ENCODE data around the gene C17orf107.
"Not testable (repeated sequence)": the region's sequence is repeated elsewhere in the genome, so short reads cannot be mapped to it uniquely, and the experiment has no call there.

The C17orf107 gene

DNA sequence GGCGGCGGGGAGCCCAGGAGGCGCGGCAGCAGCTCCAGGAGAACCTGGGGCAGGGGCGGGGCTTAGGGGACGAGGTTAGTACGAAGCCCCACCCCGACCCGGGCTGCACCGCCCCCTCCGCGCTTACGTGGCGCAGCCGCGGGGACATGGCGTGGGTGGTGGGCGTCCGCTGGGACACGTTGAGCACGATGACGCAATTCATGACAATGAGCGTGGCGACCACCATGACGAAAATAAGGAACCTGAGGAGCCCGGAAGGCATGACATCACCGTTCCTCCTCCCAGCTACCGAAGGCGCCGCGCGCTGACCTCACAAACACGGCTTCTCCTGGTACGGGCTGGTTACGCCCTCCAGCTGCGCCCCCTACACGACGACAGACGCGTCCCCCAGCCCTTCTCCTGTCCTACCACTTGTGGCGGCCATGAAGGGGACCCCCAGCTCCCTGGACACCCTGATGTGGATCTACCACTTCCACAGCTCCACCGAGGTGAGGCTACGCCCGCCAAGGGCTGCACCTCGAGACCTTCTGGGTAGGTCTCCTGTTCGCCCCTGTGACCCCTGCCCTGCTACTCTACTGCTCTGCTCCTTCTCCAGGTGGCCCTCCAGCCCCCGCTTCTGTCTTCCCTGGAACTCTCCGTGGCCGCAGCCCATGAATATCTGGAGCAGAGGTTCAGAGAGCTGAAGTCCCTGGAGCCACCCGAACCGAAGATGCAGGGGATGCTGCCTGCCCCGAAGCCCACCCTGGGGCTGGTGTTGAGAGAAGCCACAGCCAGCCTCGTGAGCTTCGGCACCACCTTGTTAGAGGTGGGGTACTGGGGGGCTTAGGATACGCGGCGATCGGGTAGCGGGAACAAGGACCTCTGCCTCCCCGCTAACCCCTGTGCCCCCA lies at the start of gene C17orf107:
Gene C17orf107 (plus strand): TSS at position 196 of the 890 bp plus-strand sequence. CDS start 227 bp downstream, at position 423.
- DNase-seq (ENCODE audit: low read depth): peak; percentile 90

GRCh38 chr17:4850246-4850645 lies 49.1 kb upstream of the C17orf107 start:
- no peak for DNase-seq (ENCODE audit: low read depth)

DNA sequence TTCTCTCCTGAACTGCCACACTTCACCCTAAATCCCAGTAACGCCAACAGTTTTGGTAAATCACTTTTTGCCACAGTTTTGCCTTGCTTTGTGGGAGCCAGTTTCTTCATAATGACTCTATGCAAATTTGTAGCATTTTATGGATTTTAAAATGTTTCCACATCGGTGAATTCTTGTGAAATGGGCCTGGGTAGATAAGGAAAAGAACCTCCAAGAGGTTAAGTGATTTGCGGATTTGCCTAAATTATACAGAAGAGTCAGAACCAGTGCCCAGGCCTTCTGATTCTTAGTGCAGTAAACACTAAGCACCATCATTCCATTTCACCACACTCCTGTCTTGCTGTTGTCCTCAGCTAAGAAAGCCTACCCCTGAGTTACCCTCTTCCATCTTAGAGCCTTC lies 48.3 kb upstream of the C17orf107 start:
- DNase-seq (ENCODE audit: low read depth): no peak

DNA sequence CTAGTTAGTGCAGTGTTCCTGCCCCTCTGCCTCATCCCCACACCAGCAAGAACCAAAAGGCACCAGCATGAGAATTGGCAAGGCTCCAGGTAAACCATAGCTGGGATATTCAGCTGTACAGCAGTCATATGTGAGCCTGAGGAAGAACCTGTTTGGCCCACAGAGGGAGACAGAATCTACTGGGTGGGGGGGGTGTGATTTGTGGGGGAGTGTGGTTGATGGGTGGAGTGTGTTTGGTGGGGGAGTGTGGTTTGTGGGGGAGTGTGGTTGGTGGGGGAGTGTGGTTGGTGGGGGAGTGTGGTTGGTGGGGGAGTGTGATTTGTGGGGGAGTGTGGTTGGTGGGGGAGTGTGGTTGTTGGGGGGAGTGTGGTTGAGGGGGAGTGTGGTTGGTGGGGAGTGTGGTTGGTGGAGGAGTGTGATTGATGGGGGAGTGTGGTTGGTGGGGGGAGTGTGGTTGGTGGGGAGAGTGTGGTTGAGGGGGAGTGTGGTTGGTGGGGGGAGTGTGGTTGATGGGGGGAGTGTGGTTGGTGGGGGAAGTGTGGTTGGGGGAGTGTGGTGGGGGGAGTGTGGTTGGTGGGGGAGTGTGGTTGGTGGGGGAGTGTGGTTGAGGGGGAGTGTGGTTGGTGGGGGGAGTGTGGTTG lies 46.6 kb upstream of the C17orf107 start:
- DNase-seq (ENCODE audit: low read depth): no peak

GRCh38 chr17:4853208-4853671 lies 46.1 kb upstream of the C17orf107 start:
- DNase-seq (ENCODE audit: low read depth): no peak

DNA sequence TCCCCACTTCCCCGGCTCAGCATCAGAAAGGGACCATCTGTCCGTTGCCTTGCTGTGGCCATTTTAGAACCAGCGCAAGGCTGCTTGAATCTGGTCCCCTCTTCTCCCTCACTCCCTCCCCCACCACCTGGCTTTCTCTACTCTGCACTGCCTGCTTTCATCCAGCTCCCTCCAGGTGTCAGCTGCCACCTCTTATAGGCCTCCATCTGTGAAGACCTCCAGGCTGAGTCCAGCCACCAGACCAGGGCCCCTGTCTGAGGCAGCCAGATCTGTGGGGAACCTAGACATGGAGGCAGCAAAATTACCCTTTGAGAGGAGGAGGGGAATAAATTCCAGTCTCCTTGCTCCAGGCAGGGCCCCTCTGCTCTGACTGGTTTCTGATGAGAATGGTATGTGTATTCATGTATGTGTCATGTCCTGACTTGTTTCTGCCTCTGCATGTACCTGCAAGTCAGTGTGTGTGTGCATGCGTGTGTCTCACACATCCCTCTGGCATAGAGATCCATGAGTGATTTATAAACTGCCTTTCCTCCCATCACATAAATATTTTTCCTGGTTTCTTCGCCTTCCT lies 45.1 kb upstream of the C17orf107 start:
- no peak for DNase-seq (ENCODE audit: low read depth)

DNA sequence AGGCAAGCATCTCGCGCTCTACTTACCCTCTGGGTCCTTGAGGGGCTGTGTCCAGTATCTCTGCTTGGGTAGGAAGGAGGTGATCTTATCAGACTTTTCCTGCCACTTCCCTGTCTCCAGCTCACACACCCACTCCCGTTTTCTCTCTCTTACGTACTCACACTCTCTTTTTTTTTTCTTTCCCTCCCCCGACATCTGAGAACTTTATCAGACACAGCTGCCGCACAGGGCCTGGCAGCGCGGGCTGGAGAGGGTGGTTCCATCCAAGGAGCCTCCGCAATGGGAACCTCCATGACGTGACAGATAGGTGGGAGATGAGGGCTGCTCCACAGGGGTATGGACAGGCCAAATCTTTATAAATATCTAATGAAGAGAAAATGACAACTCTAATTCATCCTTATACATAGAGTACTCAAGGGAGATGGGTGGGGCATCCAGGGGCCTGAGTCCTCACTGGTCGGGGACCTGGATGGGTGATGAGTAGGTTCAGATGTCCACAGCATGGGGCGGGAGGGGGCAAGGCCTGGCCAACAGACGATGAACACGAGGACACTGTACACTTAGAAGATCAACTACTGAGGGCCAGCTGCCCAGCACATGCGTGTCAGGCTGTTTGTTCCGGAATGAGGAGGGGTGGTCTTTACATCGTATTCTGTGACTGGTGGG lies 42.9 kb upstream of the C17orf107 start:
- DNase-seq (ENCODE audit: low read depth): no peak

DNA sequence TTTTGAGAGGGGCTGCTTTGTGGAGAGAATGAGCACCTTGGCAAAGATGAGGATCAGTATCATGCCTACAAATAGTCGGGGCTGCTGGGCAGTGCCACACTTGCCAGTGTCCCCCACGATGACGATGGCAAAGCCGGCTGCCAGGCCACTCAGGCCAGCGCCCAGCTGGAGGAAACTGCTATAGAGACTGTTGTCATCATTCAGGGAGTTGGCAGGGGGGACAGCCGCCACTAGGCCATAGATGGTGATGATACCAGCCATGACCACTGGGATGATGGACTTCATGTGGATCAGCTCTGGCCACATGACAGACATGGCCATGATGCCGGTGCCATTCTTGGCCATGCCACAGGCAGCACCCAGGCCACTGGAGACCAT lies 42.4 kb upstream of the C17orf107 start:
- no peak for DNase-seq (ENCODE audit: low read depth)

DNA sequence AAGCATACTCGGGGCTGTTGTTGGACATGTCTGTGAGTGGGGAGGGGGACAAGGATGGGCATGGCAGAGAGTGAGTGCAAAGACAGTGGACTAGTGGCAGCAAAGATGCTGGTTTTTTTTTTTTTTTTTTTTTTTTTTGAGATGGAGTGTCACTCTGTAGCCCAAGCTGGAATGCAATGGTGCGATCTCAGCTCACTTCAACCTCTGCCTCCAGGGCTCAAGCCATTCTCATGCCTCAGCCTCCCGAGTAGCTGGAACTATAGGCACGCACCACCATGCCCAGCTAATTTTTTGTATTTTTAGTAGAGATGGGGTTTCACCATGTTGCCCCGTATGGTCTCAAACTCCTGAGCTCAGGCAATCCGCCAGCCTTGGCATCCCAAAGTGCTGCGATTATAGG lies 42.0 kb upstream of the C17orf107 start:
- not testable (repeated sequence) for DNase-seq (ENCODE audit: low read depth)

- no peak for DNase-seq (ENCODE audit: low read depth)
Observed at GRCh38 chr17:4858068-4858881, 41.1 kb upstream of the C17orf107 start.

DNA sequence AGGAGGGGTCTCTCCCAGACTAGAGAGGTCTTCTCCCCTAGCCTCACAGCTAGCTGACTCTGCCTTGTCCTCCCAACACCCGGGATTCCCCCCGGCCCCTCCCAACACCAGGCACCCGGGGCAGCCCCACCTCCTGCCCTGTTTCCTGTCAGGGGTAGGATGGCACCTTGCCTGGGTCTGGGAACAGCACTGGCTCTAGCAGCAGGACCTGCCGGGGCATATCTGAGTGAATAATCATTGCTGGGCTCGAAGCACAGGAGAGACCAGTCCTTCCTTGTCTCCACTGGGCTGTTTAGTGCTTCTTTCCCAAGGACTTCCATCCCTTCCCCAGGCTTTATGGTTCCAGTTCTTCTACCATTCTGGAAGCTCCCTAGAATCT lies 40.5 kb upstream of the C17orf107 start:
- no peak for DNase-seq (ENCODE audit: low read depth)

DNA sequence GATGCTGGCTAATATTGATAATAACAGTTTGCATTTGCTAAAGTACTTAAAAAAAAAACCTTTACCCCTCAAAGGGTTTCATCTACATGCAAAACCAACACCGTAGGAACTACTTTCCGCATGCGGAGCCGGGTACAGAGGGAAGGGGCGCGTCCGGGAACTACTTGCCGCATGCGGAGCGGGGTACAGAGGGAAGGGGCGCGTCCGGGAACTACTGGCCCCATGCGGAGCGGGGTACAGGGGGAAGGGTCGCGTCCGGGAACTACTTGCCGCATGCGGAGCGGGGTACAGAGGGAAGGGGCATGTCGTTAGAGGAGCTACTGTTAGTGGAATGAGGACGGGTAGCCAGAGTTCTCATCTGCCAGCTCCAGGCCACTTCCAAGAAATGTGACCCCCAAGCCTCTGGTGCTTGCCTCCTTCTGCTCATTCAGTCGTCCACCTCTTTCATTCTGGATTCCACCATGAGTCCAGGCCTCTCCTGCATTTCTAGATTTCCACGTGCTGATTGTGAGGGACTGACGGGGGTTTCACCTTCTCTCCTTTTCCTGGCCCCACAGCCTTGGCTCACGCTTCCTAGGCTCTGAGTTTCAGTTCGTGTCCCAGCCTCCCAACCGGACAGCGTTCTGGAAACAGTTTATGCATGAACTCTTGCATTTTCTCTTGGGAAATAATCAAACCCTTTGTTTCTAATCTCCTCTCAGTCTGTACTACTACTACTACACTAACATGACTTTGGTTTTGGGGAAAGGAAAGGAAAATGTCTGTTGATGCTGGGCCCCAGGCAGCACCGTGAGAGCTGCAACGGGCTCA lies 39.3 kb upstream of the C17orf107 start:
- DNase-seq (ENCODE audit: low read depth): no peak

DNA sequence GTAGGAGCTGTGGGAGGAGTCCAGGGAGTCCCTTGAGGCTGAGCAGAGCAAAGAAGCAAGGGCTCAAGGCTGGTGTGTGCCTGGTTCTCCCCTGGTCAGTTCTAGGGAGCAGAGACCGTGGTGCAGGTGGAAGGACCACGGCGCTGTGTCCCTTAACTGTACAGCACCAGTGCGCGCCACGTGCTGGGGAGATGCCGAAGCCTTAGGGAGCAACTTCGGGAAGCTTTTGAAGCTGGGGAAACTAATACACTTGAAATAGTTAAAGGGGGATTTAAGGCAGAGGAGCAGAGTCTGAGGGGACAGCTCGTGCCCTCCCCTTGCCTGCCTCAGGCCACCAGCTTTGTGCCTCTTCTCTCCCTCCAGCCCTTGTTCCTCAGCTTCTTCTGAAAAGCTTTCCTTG lies 38.7 kb upstream of the C17orf107 start:
- no peak for DNase-seq (ENCODE audit: low read depth)

DNA sequence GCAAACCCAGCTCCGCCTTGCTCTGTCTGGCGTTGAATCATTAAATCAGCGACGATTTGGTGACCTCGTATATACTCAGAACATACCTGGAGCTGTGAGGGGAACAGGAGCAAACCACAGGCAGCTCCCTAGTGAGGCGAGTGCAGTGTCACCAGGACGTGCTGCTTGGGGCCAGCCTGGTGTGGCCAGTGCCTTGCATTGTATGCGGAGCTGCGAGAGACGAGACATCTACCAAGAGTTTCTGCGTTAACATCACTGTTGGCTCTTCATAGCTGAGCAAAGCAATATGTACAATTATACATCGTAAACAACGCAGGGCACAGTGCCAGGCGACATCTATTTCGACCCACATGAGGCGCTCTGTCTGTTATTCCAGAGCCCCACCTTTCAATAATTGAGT lies 38.3 kb upstream of the C17orf107 start:
- DNase-seq (ENCODE audit: low read depth): no peak

GRCh38 chr17:4862720-4863119 lies 36.6 kb upstream of the C17orf107 start:
- no peak for DNase-seq (ENCODE audit: low read depth)

- DNase-seq (ENCODE audit: low read depth): no peak
Observed at GRCh38 chr17:4863321-4863720, 36.0 kb upstream of the C17orf107 start.

DNA sequence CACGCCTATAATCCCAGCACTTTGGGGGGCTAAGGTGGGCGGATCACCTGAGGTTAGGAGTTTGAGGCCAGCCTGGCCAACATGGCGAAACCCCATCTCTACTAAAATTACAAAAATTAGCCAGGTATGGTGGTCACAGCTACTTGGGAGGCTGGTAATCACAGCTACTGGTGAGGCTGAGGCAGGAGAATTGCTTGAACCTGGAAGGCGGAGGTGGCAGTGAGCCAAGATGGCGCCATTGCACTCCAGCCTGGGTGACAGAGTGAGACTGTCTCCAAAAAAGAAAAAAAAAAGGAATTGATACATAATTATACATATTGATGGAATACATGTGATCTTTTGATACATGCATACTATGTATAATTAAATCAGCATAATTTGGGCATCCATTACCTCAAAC lies 31.8 kb upstream of the C17orf107 start:
- not testable (repeated sequence) for DNase-seq (ENCODE audit: low read depth)

DNA sequence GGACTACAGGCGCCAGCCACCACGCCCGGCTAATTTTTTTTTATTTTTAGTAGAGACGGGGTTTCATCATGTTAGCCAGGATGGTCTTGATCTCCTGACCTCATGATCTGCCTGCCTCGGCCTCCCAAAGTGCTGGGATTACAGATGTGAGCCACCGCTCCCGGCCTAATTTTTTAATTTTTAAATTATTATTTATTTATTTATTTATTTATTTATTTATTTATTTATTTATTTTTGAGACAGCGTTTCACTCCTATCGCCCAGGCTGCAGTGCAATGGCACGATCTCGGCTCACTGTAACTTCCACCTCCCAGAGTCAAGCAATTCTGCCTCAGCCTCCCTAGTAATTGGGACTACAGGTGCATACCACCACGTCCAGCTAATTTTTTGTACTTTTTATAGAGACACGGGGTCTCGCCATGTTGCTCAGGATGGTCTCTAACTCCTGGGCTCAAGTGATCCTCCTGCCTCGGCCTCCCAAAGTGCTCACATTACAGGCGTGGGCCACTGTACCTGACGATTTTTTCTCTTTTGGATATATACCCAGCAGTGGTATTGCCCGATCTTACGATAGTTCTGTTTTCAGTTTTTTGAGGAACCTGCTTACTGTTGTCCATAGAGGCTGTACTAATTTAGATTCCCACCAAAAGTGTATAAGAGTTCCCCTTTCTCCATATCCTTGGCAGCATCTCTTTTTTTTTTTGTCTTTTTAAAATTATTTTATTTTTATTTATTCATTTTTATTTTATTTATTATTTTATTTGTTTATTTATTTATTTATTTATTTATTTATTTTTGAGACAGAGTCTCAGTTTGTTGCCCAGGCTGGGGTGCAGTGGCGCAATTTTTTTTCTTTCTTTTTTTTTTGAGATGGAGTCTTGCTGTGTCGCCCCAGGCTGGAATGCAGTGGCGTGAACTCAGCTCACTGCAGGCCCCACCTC lies 30.0 kb upstream of the C17orf107 start:
- not testable (repeated sequence) for DNase-seq (ENCODE audit: low read depth)

- DNase-seq (ENCODE audit: low read depth): no peak
Observed at GRCh38 chr17:4870855-4871254, 28.5 kb upstream of the C17orf107 start.

- no peak for DNase-seq (ENCODE audit: low read depth)
Observed at GRCh38 chr17:4872786-4873185, 26.6 kb upstream of the C17orf107 start.
